Activated CD4-positive, alpha-beta T cell treated with anti-CD3 and anti-CD28 coated beads for 4 hours (primary cell): ENCODE data around the gene TMEM263.
"Not testable (repeated sequence)": the region's sequence is repeated elsewhere in the genome, so short reads cannot be mapped to it uniquely, and the experiment has no call there.

Experiments used
- DNase-seq, 2 donors: peaks; one replicate each; pipeline ENCODE4 v3.0.0-alpha.2; 2020

TMEM263 gene

GRCh38 chr12:106955377-106956047 lies at the start of gene TMEM263:
TSS of gene TMEM263 (plus strand) at chr12:106955907. CDS start at chr12:106967117, 11,210 bp downstream.
- peak; percentile 87 to 91 for DNase-seq

- no peak for DNase-seq
Observed at GRCh38 chr12:106906715-106907114, 49.0 kb upstream of the TMEM263 start.

GRCh38 chr12:106907411-106907810 lies 48.3 kb upstream of the TMEM263 start:
- no peak for DNase-seq

GRCh38 chr12:106907846-106908245 lies 47.9 kb upstream of the TMEM263 start:
- no peak for DNase-seq

- DNase-seq = no peak
Observed at GRCh38 chr12:106908561-106908960, 47.1 kb upstream of the TMEM263 start.

- no peak for DNase-seq
Observed at GRCh38 chr12:106910202-106910601, 45.5 kb upstream of the TMEM263 start.

GRCh38 chr12:106911581-106911980 lies 44.1 kb upstream of the TMEM263 start:
- no peak for DNase-seq

- DNase-seq = no peak
Observed at GRCh38 chr12:106913456-106913855, 42.3 kb upstream of the TMEM263 start.

- no peak for DNase-seq
Observed at GRCh38 chr12:106914796-106915634, 40.7 kb upstream of the TMEM263 start.

GRCh38 chr12:106915635-106916026 lies 40.1 kb upstream of the TMEM263 start:
- no peak for DNase-seq

- no peak for DNase-seq
Observed at GRCh38 chr12:106917503-106917902, 38.2 kb upstream of the TMEM263 start.

- no peak for DNase-seq
Observed at GRCh38 chr12:106918746-106919145, 37.0 kb upstream of the TMEM263 start.

- peak; percentile 12 to 19 for DNase-seq
Observed at GRCh38 chr12:106919910-106920544, 35.7 kb upstream of the TMEM263 start.

- not testable (repeated sequence) for DNase-seq
Observed at GRCh38 chr12:106921976-106922375, 33.7 kb upstream of the TMEM263 start.

GRCh38 chr12:106923594-106923993 lies 32.1 kb upstream of the TMEM263 start:
- not testable (repeated sequence) for DNase-seq

GRCh38 chr12:106924268-106924861 lies 31.3 kb upstream of the TMEM263 start:
- no peak for DNase-seq

- no peak for DNase-seq
Observed at GRCh38 chr12:106926657-106927056, 29.1 kb upstream of the TMEM263 start.

GRCh38 chr12:106934277-106934676 lies 21.4 kb upstream of the TMEM263 start:
- no peak for DNase-seq

GRCh38 chr12:106941481-106942156 lies 14.1 kb upstream of the TMEM263 start:
- no peak for DNase-seq

GRCh38 chr12:106942775-106943174 lies 12.9 kb upstream of the TMEM263 start:
- DNase-seq = no peak

GRCh38 chr12:106945261-106945851 lies 10.4 kb upstream of the TMEM263 start:
- no peak for DNase-seq

- DNase-seq = no peak
Observed at GRCh38 chr12:106947461-106947860, 8.2 kb upstream of the TMEM263 start.
